T-helper 17 cell (primary cell): ENCODE results near the gene KCNB1. TPM values are rescaled to one million over a fixed set of nuclear protein-coding genes. Genes with fewer than 3 reads are reported as not detected.

Experiments used
- ATAC-seq: fragments of 150-1000 bp; cut with Tn5 transposase; 2 replicates; pipeline ENCODE4 v1.10.0; 2021; ENCODE audit warnings: mild to moderate bottlenecking, moderate library complexity
- DNase-seq, 3 donors: peaks; one replicate each; pipeline versions ENCODE4 v3.0.0 to v3.0.0-alpha.2; 2020 to 2021
- H3K9me3 ChIP-seq: one replicate; pipeline ENCODE4 v1.7.0; 2013; ENCODE audit warnings: low read length, mild to moderate bottlenecking; ENCODE audit not compliant: control insufficient read depth, poor library complexity, severe bottlenecking
- H3K27ac Mint-ChIP-seq: one replicate; pipeline ENCODE4 v1.8.0; 2022; ENCODE audit warnings: mild to moderate bottlenecking, moderate library complexity, mixed read lengths
- H3K27me3 Mint-ChIP-seq: one replicate; pipeline ENCODE4 v1.8.0; 2022; ENCODE audit warnings: mixed read lengths
- H3K36me3 Mint-ChIP-seq: one replicate; pipeline ENCODE4 v1.8.0; 2022; ENCODE audit warnings: low read depth, mixed read lengths
- H3K4me1 Mint-ChIP-seq: one replicate; pipeline ENCODE4 v1.8.0; 2022; ENCODE audit warnings: mild to moderate bottlenecking, mixed read lengths
- H3K4me3 Mint-ChIP-seq: one replicate; pipeline ENCODE4 v1.8.0; 2022; ENCODE audit warnings: mild to moderate bottlenecking, moderate library complexity, mixed read lengths
- total RNA-seq, 4 donors: library from RNA in 2 of 4; stranded (reverse) in 2 of 4; gene quantifications; one replicate each; pipeline ENCODE4 v1.2.3 and lab custom pipeline; 2022 to 2026

Gene KCNB1
- total RNA-seq, 2 donors from 2014 or later = 0.12 to 0.21 TPM

DNA sequence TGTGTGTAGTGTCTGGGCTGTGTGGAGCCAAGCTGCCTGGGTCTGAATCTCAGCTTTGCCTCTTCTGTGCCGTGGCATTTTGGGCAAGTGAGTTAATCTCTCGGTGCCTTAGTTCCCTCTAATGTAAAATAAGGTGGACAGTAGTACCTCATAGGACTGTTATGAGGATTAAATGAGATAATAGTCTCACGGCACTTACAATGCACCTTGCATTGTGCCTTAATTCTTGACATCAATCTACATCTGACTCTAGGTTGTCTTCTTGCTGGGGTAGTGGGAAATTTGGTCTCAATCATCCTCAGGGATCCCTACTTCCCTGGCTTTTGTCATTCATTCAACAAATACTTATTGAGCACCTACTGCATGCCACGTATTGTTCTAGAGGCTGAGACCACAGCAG is 133.9 kb downstream of the KCNB1 start:
- H3K4me3 Mint-ChIP-seq = no peak overlapping the region
- H3K27ac Mint-ChIP-seq = no peak overlapping the region
- peaks cover 6% of the 10 kb centered on the region for H3K4me1 Mint-ChIP-seq
- DNase-seq = no peak
- H3K27me3 Mint-ChIP-seq = peaks cover 48% of the 10 kb centered on the region
- no peak for ATAC-seq
- H3K36me3 Mint-ChIP-seq = no peaks in the 10 kb centered on the region
- H3K9me3 ChIP-seq = no peaks in the 10 kb centered on the region

DNA sequence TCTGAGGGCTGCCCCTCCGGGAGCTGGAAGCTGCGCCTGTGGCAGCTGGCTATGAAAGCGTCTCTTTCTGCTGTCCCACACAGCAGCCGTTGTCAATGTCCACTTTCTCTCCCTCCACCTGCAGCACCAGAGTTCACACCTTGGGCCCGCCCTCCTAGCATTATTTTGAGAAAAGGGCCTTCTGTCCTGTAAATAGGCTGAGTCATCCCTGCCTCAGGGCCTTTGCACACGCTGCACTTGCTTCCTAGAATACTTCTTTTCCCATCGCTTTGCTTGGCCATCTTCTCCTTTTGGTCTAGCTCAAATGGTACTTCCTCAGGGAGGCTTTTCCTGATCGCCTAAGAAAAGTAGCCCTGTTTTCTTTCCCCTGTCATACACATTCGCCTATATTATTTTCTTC is 135.3 kb downstream of the KCNB1 start:
- ATAC-seq = no peak

DNA sequence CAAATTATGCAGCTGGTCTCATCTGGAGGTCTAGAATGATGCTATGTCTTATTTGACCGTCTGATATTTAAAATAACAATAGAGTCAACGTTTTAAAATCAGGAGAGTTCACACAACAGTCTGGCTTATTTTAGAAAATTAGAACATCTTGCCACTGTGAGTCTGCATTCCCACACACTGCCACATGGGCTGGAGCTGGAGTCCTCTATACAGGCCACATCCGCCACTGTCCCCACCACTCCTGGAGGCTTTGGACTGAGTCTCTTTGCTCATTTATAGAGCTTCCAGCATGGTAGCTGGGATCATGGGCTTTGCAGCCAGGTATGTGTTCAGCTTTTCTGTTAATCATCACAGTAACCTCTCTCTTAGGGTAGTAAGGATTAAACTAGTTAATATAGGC is 135.8 kb downstream of the KCNB1 start:
- peaks cover 6% of the 10 kb centered on the region for H3K4me1 Mint-ChIP-seq
- DNase-seq = no peak
- ATAC-seq = no peak
- H3K27ac Mint-ChIP-seq = no peak overlapping the region
- H3K36me3 Mint-ChIP-seq = no peaks in the 10 kb centered on the region
- H3K27me3 Mint-ChIP-seq = peaks cover 44% of the 10 kb centered on the region
- no peaks in the 10 kb centered on the region for H3K9me3 ChIP-seq
- no peak overlapping the region for H3K4me3 Mint-ChIP-seq

More for the DNA sequence above, 135.3 kb downstream of the KCNB1 start:
- peaks cover 6% of the 10 kb centered on the region for H3K4me1 Mint-ChIP-seq
- no peaks in the 10 kb centered on the region for H3K9me3 ChIP-seq
- H3K27me3 Mint-ChIP-seq = peaks cover 48% of the 10 kb centered on the region
- no peak for DNase-seq
- H3K36me3 Mint-ChIP-seq = no peaks in the 10 kb centered on the region
- no peak overlapping the region for H3K27ac Mint-ChIP-seq
- no peak overlapping the region for H3K4me3 Mint-ChIP-seq

DNA sequence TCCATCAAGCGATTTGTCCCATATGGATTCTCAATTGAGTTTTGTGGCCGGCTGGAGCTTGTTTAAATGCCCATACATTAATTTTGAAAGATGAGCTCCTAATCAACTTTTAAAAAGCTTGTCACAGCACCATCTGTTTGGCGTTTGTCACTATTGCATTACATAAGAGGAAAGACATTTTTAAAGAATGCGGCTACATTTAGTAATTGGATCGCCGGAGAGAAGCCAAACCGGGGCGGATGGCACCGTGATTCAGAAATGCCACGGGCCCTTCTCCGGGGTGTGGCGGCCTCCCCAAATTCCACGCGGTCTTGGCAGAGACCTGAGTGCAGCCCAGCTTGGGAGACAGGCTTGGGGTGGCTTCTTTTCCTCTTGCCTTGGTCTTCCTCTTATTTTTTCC is 136.9 kb downstream of the KCNB1 start:
- Mint-ChIP-seq H3K36me3 (no peaks in the 10 kb centered on the region), H3K4me3 (no peak overlapping the region), H3K4me1 (peaks cover 8% of the 10 kb centered on the region), H3K27ac (no peak overlapping the region), H3K27me3 (peaks cover 35% of the 10 kb centered on the region)
- no peak for DNase-seq
- ATAC-seq = no peak
- H3K9me3 ChIP-seq = no peaks in the 10 kb centered on the region

DNA sequence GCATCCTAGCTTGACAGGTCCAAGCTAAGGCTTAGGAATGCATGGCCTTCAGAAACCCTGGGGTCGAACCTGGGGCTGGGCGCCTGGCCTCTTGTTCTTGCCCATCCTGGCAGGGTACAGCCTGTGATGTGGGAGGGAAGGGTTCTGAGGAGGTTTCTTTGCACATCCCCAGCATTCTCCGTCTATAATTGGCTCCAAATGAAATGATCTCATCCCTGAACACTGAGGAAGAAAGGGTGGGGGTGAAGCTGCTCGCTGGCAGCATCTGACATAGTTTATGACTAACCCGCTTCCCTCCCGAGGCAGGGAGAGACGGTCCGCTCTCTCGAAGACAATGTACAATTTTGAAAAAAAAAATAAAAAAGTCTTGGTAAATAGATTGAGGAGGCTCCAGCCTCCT is 137.5 kb downstream of the KCNB1 start:
- H3K9me3 ChIP-seq = no peaks in the 10 kb centered on the region
- DNase-seq = no peak
- Mint-ChIP-seq H3K4me1 (peaks cover 9% of the 10 kb centered on the region), H3K36me3 (no peaks in the 10 kb centered on the region), H3K27me3 (peaks cover 33% of the 10 kb centered on the region), H3K4me3 (no peak overlapping the region), H3K27ac (peak overlapping the region; percentile 37)
- ATAC-seq = no peak

DNA sequence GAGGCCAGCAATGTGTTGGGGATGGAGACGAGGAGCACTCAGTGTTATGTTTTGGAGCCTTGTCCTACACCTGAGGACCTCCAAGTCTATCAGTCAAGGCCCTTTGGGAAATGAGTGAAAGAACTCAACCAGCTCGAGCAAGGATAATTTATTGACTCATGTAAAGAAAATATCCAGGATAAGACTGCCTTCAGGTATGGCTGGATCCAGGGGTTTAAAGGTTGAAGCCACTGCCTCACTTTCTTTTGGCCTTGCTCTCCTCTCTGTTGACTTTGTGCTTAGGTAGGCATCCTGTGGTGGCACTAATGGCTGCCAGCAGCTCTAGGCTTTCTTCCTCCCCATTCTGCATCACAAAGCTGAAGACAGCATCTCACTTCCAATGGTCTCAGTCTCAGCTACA is 138.3 kb downstream of the KCNB1 start:
- H3K4me3 Mint-ChIP-seq = no peak overlapping the region
- ATAC-seq (no peak), DNase-seq (no peak)
- H3K4me1 Mint-ChIP-seq = peaks cover 9% of the 10 kb centered on the region
- no peaks in the 10 kb centered on the region for H3K9me3 ChIP-seq
- no peak overlapping the region for H3K27ac Mint-ChIP-seq
- peaks cover 35% of the 10 kb centered on the region for H3K27me3 Mint-ChIP-seq
- no peaks in the 10 kb centered on the region for H3K36me3 Mint-ChIP-seq

DNA sequence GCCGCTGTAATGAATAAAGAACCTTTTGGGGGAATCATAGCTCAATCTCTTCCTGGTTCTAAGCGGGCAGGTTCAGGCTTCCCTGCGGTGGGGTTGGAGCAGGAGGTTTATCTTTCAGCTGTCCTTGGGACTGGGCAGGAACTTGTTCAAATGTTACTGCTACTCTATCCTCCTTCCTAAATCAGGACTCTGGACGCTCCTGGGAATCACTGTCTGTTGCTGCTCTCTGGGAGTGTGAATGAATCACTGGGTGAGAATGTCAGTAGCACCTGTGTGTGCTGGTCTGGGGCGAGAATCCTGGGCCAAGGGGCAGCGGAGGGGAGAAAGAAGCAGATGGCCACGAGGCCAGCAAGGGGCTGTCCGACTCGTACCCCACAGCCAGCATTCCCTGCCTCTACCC is 139.2 kb downstream of the KCNB1 start:
- Mint-ChIP-seq H3K27ac (no peak overlapping the region), H3K4me3 (no peak overlapping the region)
- DNase-seq = no peak

DNA sequence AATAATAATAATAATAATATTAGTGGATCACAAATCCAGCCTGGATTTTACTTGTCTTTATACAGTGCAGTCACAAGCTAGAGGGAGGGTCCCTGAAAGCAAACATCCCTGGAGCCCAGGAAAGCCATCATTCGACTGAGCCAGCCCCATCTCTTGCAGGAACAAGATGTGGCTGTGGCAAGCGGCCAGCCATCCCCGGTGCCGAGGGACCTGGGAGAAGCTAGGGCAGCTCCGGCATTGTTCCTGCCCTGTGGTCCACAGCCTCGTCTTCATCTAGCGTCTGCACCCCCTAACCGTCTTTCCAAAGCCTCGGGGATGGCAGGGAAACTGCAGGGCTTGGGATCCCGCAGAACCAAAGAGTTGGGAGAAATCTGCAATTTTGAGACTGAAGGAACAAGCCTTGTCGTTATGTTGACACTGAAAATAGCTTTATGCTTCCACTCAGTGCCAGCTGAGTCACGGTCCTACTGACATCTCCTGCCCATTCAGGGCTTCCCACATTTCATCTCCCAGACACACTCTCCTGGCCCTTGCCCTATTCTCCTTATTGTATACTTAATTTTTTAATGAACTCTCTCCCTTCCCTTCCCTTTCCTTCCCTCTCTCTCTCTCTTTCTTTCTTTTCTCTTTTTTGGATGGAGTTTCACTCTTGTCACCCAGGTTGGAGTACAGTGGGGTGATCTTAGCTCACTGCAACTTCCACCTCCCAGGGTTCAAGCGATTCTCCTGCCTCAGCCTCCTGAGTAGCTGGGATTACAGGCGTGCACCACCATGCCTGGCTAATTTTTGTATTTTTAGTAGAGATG is 142.1 kb downstream of the KCNB1 start:
- no peak for ATAC-seq
- Mint-ChIP-seq H3K27me3 (peaks cover 43% of the 10 kb centered on the region), H3K27ac (no peak overlapping the region), H3K4me3 (no peak overlapping the region), H3K4me1 (peaks cover 3% of the 10 kb centered on the region), H3K36me3 (no peaks in the 10 kb centered on the region)
- no peaks in the 10 kb centered on the region for H3K9me3 ChIP-seq
- no peak for DNase-seq

More for the DNA sequence above, 139.2 kb downstream of the KCNB1 start:
- H3K36me3 Mint-ChIP-seq = no peaks in the 10 kb centered on the region
- no peaks in the 10 kb centered on the region for H3K9me3 ChIP-seq
- peaks cover 9% of the 10 kb centered on the region for H3K4me1 Mint-ChIP-seq
- peaks cover 30% of the 10 kb centered on the region for H3K27me3 Mint-ChIP-seq
- ATAC-seq = no peak

DNA sequence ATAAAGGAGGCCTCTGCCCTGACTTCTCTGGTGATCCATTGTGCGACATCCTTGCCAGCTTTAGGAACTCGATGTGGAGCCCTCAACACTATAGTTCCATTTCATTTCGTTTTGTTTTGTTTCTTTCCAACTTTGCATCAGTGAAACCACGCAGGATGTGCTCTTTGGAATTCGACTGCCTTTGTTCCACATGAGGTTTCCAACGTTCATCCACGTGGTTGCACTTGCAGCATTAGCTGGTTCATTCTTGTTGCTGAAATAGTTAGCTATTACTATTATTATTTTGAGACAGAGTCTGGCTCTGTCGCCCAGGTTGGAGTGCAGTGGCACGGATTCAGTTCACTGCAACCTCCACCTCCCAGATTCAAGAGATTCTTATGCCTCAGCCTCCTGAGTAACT is 143.3 kb downstream of the KCNB1 start:
- Mint-ChIP-seq H3K36me3 (no peaks in the 10 kb centered on the region), H3K4me3 (no peak overlapping the region), H3K4me1 (peaks cover 3% of the 10 kb centered on the region), H3K27ac (no peak overlapping the region), H3K27me3 (peaks cover 46% of the 10 kb centered on the region)
- ATAC-seq (no peak), DNase-seq (no peak)
- no peaks in the 10 kb centered on the region for H3K9me3 ChIP-seq

DNA sequence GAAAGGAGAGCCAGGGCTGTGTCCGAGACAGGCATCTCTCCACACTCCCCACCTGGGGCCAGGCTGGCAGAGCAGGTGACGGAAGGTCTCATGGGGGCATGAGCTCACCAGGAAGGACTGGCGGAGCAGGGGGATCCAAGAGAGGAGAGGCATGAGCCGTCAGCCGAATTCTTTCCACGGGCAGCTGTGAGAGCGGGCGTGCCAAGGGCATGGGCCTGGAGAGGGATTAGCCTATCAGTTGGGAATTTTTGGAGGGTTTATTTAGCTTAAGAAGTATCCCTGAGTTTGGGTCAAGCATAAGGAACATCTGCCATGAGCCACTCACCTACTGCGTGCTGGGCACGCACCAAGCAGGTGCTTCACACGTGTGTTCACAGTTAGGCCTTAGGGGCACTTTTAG is 144.4 kb downstream of the KCNB1 start:
- no peak for DNase-seq
- H3K27ac Mint-ChIP-seq = peak overlapping the region; percentile 53
- no peak for ATAC-seq
- peaks cover 47% of the 10 kb centered on the region for H3K27me3 Mint-ChIP-seq
- H3K4me1 Mint-ChIP-seq = peaks cover 6% of the 10 kb centered on the region
- H3K4me3 Mint-ChIP-seq = no peak overlapping the region
- H3K36me3 Mint-ChIP-seq = no peaks in the 10 kb centered on the region
- no peaks in the 10 kb centered on the region for H3K9me3 ChIP-seq

DNA sequence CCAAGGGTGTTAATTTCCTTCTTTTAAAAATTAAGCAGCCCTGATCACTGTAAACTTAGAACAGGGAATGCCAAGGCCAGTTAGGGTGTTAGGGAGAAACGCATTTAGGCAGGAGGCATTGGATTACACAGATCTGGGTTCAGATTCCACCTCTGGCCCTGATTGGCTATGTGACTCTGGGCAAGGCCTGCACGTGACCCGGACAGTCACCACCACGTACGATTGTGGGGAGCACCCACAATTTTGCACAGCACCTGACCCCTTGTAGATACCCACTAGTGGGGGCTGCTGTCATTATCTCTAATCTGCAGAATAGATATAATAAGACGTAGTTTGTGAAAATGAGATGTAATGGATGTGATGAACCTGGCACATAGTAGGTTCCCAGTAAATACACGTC is 145.1 kb downstream of the KCNB1 start:
- DNase-seq = no peak
- Mint-ChIP-seq H3K36me3 (peaks cover 7% of the 10 kb centered on the region), H3K4me1 (peaks cover 12% of the 10 kb centered on the region), H3K27ac (peak overlapping the region; percentile 53), H3K27me3 (peaks cover 51% of the 10 kb centered on the region), H3K4me3 (no peak overlapping the region)
- no peak for ATAC-seq
- H3K9me3 ChIP-seq = no peaks in the 10 kb centered on the region

DNA sequence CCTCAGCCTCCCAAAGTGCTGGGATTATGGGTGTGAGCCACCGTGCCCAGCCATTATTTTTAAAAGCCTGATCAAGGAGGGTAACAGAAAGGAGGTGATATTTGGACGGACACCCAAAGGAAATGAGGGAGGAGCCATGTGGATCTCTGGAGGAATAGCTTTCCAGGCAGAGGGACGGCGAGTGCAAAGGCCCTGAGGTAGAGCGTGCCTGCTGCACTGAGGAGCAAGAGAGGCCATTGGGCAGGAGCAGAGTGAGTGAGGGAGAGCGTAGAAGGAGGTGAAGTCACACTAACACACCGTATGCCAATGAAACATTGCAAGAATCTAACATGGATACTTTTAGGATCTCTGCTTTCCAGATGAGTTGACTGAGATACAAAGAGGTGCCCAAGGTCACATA is 145.7 kb downstream of the KCNB1 start:
- Mint-ChIP-seq H3K36me3 (peaks cover 8% of the 10 kb centered on the region), H3K4me3 (no peak overlapping the region), H3K4me1 (peaks cover 13% of the 10 kb centered on the region), H3K27ac (no peak overlapping the region), H3K27me3 (peaks cover 57% of the 10 kb centered on the region)
- DNase-seq (no peak), ATAC-seq (no peak)
- no peaks in the 10 kb centered on the region for H3K9me3 ChIP-seq

DNA sequence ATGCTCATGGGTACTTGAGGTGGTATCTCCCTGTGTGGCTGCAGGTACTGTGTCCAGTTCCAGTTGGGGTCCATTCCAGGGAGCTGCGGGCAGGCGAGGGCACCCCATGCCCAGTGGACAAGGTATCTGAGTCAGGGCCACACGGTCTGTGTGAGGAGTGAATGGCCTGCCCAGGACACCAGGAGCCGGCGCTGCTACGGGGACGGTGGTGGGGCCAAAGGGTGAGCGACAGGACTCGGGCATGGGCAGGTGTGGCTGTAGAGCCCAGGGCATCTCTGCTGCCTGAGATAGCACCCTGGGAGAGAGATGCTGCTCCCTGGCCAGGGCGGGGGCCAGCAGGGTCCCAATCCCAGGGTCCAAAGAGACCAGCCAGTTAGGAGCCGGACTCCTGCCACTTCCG is 147.0 kb downstream of the KCNB1 start:
- no peak for DNase-seq
- H3K27me3 Mint-ChIP-seq = peaks cover 66% of the 10 kb centered on the region
- H3K4me1 Mint-ChIP-seq = peaks cover 14% of the 10 kb centered on the region
- H3K4me3 Mint-ChIP-seq = no peak overlapping the region
- H3K36me3 Mint-ChIP-seq = peaks cover 13% of the 10 kb centered on the region
- no peaks in the 10 kb centered on the region for H3K9me3 ChIP-seq
- ATAC-seq = no peak
- no peak overlapping the region for H3K27ac Mint-ChIP-seq
